Measurements from ENCODE around the gene MTA1. TPM values are rescaled to one million over a fixed set of nuclear protein-coding genes. Genes with fewer than 3 reads are reported as not detected.
A peak's percentile ranks its signal among the peaks of the same experiment; 100 is the strongest.

Gene MTA1
- total and polyA plus RNA-seq, 4 donors: 3.7 to 28.1 (median 21.0) TPM

DNA sequence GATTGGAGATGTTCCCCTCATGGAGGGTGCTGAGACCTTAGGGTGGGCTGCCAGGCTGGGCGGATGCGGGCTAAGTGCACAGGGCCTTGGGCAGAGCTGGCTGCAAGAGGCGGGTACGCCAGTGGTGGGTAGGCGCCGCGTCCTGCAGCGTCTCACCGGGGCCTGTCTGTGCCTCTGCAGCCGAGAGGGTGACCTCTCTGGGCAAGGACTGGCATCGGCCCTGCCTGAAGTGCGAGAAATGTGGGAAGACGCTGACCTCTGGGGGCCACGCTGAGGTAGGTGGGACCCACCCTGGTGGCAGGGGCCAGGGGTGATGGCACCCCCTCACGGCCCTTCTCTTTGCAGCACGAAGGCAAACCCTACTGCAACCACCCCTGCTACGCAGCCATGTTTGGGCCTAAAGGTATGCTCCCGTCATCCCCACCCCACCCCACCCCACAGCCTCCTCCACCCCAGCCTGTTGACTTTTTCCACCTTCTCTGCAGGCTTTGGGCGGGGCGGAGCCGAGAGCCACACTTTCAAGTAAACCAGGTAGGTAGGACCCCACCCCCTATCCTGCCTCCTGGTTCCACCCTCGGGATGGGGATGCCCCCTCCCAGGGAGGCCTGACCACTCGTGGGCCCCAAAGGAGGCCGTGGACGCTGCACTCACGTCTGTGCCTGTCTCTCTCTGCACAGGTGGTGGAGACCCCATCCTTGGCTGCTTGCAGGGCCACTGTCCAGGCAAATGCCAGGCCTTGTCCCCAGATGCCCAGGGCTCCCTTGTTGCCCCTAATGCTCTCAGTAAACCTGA is 68.6 kb downstream of the MTA1 start:
- Histone ChIP-seq H3K9ac (ENCODE audit: low read depth in 1 of 2, low read length in 2 of 2) (no peak overlapping the region), H3K36me3 (ENCODE audit: control insufficient read depth in 4 of 4, insufficient read depth in 3 of 4, low read depth in 1 of 4, low read length in 3 of 4) (peaks cover 0 to 1% (median 0%) of the 10 kb centered on the region in 4 donors), H3K27ac (ENCODE audit: low read depth in 1 of 2, low read length in 2 of 2) (peak overlapping the region in 1 of 2 donors; percentile 16), H3K27me3 (ENCODE audit: control insufficient read depth in 4 of 4, insufficient read depth in 4 of 4, low read length in 3 of 4) (no peaks in the 10 kb centered on the region), H3K4me3 (ENCODE audit: low read depth in 1 of 3, low read length in 3 of 3) (peak overlapping the region in 1 of 3 donors; percentile 25), H3K9me3 (ENCODE audit: control insufficient read depth in 4 of 4, low read length in 3 of 4) (no peaks in the 10 kb centered on the region), H3K4me1 (ENCODE audit: control insufficient read depth in 4 of 4, insufficient read depth in 4 of 4, low read length in 3 of 4) (peaks cover 10 to 50% (median 25%) of the 10 kb centered on the region in 4 donors)
- WGBS: 52% methylated on average over 26 of the region's 26 CpGs
- TF ChIP-seq, protein P1, sequence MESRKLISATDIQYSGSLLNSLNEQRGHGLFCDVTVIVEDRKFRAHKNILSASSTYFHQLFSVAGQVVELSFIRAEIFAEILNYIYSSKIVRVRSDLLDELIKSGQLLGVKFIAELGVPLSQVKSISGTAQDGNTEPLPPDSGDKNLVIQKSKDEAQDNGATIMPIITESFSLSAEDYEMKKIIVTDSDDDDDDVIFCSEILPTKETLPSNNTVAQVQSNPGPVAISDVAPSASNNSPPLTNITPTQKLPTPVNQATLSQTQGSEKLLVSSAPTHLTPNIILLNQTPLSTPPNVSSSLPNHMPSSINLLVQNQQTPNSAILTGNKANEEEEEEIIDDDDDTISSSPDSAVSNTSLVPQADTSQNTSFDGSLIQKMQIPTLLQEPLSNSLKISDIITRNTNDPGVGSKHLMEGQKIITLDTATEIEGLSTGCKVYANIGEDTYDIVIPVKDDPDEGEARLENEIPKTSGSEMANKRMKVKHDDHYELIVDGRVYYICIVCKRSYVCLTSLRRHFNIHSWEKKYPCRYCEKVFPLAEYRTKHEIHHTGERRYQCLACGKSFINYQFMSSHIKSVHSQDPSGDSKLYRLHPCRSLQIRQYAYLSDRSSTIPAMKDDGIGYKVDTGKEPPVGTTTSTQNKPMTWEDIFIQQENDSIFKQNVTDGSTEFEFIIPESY (IDR thresholded peaks at IDR 0.05): no peak
- no peak for TF ChIP-seq FOXA1 (IDR thresholded peaks at IDR 0.05)
- no peak for TF ChIP-seq MAX (IDR thresholded peaks at IDR 0.05)
- TF ChIP-seq, protein P2, sequence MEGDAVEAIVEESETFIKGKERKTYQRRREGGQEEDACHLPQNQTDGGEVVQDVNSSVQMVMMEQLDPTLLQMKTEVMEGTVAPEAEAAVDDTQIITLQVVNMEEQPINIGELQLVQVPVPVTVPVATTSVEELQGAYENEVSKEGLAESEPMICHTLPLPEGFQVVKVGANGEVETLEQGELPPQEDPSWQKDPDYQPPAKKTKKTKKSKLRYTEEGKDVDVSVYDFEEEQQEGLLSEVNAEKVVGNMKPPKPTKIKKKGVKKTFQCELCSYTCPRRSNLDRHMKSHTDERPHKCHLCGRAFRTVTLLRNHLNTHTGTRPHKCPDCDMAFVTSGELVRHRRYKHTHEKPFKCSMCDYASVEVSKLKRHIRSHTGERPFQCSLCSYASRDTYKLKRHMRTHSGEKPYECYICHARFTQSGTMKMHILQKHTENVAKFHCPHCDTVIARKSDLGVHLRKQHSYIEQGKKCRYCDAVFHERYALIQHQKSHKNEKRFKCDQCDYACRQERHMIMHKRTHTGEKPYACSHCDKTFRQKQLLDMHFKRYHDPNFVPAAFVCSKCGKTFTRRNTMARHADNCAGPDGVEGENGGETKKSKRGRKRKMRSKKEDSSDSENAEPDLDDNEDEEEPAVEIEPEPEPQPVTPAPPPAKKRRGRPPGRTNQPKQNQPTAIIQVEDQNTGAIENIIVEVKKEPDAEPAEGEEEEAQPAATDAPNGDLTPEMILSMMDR (IDR thresholded peaks at IDR 0.05; ENCODE audit: low read depth, low read length, missing input control): no peak
- no peak for TF ChIP-seq HNF4A (conservative IDR thresholded peaks at IDR 0.05)
- TF ChIP-seq HNF4G (IDR thresholded peaks at IDR 0.05): no peak
- DNase-seq (ENCODE audit: low spot score): no peak

DNA sequence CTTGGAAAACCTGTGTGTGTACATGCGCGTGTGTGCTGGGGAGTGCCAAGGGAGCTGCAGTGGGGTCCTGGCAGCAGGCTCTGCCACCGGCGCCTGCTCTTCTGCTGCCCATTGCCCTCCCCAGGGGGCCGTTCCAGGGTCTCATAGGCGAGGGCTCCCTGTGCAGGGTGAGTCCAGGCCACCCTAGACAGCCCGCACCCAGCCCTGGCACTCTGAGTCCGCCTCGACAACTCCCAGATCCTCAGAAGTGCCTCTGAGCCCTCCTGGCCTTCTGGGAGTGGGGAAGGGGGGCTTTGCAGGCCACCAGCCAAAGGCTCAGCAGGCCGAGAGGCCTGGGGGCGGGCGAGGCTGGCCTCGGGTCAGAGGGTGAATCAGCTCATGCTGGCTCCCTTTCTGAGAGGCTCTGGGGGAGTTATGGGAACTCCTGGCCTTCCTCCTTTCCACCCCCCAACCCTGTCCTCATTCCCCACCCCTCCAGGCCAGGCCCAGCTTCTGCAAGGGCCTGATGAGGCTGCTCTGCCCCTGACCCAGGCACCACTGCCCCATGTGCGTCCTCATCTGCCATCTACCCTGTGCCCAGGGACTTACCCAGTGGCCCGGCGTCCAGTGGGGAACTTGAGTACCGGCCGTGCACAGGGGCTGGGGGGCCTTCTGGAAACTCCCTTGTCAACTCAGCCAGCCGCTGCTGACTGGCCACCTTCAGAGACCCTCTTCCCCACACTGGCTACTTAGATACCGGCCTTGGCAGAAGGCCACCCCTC is 69.3 kb downstream of the MTA1 start:
- peaks cover 10 to 56% (median 31%) of the 10 kb centered on the region in 4 donors for H3K4me1 ChIP-seq (ENCODE audit: control insufficient read depth in 4 of 4, insufficient read depth in 4 of 4, low read length in 3 of 4)
- H3K9ac ChIP-seq (ENCODE audit: low read depth in 1 of 2, low read length in 2 of 2): no peak overlapping the region
- DNase-seq (ENCODE audit: low spot score): no peak
- H3K36me3 ChIP-seq (ENCODE audit: control insufficient read depth in 4 of 4, insufficient read depth in 3 of 4, low read depth in 1 of 4, low read length in 3 of 4): peaks cover 0 to 1% (median 0%) of the 10 kb centered on the region in 4 donors
- H3K9me3 ChIP-seq (ENCODE audit: control insufficient read depth in 4 of 4, low read length in 3 of 4): no peaks in the 10 kb centered on the region
- H3K27ac ChIP-seq (ENCODE audit: low read depth in 1 of 2, low read length in 2 of 2): no peak overlapping the region
- H3K4me3 ChIP-seq (ENCODE audit: low read depth in 1 of 3, low read length in 3 of 3): no peak overlapping the region
- 66% methylated on average over 20 of the region's 20 CpGs for WGBS
- H3K27me3 ChIP-seq (ENCODE audit: control insufficient read depth in 4 of 4, insufficient read depth in 4 of 4, low read length in 3 of 4): no peaks in the 10 kb centered on the region
- TF ChIP-seq GABPA (IDR thresholded peaks at IDR 0.05 in 1 of 2, conservative IDR thresholded peaks at IDR 0.05 in 1 of 2) (no peak), MAX (IDR thresholded peaks at IDR 0.05) (no peak), EGR1 (IDR thresholded peaks at IDR 0.05; ENCODE audit: low read depth in 2 of 2) (no peak), FOXA1 (IDR thresholded peaks at IDR 0.05) (no peak), YY1 (IDR thresholded peaks at IDR 0.05) (no peak), RAD21 (IDR thresholded peaks at IDR 0.05) (no peak), TAF1 (conservative IDR thresholded peaks at IDR 0.05) (no peak), JUND (IDR thresholded peaks at IDR 0.05) (no peak), FOXA2 (IDR thresholded peaks at IDR 0.05) (no peak), NR2F2 (IDR thresholded peaks at IDR 0.05) (no peak), SP1 (IDR thresholded peaks at IDR 0.05) (no peak), RXRA (IDR thresholded peaks at IDR 0.05) (no peak), ATF3 (IDR thresholded peaks at IDR 0.05) (no peak), HNF4G (IDR thresholded peaks at IDR 0.05) (no peak)
- TF ChIP-seq, protein P1 (IDR thresholded peaks at IDR 0.05): no peak
- TF ChIP-seq, protein P3, sequence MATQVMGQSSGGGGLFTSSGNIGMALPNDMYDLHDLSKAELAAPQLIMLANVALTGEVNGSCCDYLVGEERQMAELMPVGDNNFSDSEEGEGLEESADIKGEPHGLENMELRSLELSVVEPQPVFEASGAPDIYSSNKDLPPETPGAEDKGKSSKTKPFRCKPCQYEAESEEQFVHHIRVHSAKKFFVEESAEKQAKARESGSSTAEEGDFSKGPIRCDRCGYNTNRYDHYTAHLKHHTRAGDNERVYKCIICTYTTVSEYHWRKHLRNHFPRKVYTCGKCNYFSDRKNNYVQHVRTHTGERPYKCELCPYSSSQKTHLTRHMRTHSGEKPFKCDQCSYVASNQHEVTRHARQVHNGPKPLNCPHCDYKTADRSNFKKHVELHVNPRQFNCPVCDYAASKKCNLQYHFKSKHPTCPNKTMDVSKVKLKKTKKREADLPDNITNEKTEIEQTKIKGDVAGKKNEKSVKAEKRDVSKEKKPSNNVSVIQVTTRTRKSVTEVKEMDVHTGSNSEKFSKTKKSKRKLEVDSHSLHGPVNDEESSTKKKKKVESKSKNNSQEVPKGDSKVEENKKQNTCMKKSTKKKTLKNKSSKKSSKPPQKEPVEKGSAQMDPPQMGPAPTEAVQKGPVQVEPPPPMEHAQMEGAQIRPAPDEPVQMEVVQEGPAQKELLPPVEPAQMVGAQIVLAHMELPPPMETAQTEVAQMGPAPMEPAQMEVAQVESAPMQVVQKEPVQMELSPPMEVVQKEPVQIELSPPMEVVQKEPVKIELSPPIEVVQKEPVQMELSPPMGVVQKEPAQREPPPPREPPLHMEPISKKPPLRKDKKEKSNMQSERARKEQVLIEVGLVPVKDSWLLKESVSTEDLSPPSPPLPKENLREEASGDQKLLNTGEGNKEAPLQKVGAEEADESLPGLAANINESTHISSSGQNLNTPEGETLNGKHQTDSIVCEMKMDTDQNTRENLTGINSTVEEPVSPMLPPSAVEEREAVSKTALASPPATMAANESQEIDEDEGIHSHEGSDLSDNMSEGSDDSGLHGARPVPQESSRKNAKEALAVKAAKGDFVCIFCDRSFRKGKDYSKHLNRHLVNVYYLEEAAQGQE (IDR thresholded peaks at IDR 0.05): no peak
